ENCODE measurements around the gene STEAP1B.

STEAP1B gene

GRCh38 chr7:22378199-22378980, 121.6 kb downstream of the STEAP1B start:
- FAIRE-seq: no peak
- DNase-seq (ENCODE audit: insufficient read length, low spot score): no peak

GRCh38 chr7:22377703-22378102, 122.3 kb downstream of the STEAP1B start:
- no peak for FAIRE-seq

GRCh38 chr7:22375359-22376048, 124.5 kb downstream of the STEAP1B start:
- DNase-seq (ENCODE audit: insufficient read length, low spot score) (no peak), FAIRE-seq (no peak)

More at GRCh38 chr7:22377703-22378102, 122.3 kb downstream of the STEAP1B start:
- no peak for DNase-seq (ENCODE audit: insufficient read length, low spot score)

GRCh38 chr7:22373911-22374310, 126.1 kb downstream of the STEAP1B start:
- FAIRE-seq (no peak), DNase-seq (ENCODE audit: insufficient read length, low spot score) (no peak)

- FAIRE-seq (no peak), DNase-seq (ENCODE audit: insufficient read length, low spot score) (no peak)
Observed at GRCh38 chr7:22373388-22373787, 126.6 kb downstream of the STEAP1B start.

- no peak for DNase-seq (ENCODE audit: insufficient read length, low spot score)
Observed at GRCh38 chr7:22372863-22373262, 127.1 kb downstream of the STEAP1B start.

GRCh38 chr7:22371878-22372277, 128.1 kb downstream of the STEAP1B start:
- DNase-seq (ENCODE audit: insufficient read length, low spot score) (no peak), FAIRE-seq (no peak)

More at GRCh38 chr7:22372863-22373262, 127.1 kb downstream of the STEAP1B start:
- no peak for FAIRE-seq

Data from HTR-8/SVneo (cell line).